ENCODE data around the gene SH3RF1.

GRCh38 chr4:169071747-169072146 lies 199.0 kb downstream of the SH3RF1 start:
- TF ChIP-seq BHLHE40 (IDR thresholded peaks at IDR 0.05; ENCODE audit: borderline replicate concordance in 1 of 2, low read depth in 2 of 2, low read length in 1 of 2) = no peak
- TF ChIP-seq POLR2A (IDR thresholded peaks at IDR 0.05; ENCODE audit: low read depth, low read length) = no peak
- TF ChIP-seq CREB1 (IDR thresholded peaks at IDR 0.05; ENCODE audit: low read depth) = no peak
- no peak for TF ChIP-seq MAX (IDR thresholded peaks at IDR 0.05; ENCODE audit: low read depth, low read length)
- no peak for TF ChIP-seq CTCF (IDR thresholded peaks at IDR 0.05 in 2 of 3, conservative IDR thresholded peaks at IDR 0.05 in 1 of 3; ENCODE audit: control insufficient read depth in 2 of 3, extremely low read depth in 1 of 3, insufficient read depth in 1 of 3, low read depth in 3 of 3, low read length in 3 of 3)
- no peak for TF ChIP-seq NRF1 (conservative IDR thresholded peaks at IDR 0.05; ENCODE audit: low read depth, low read length)
- no peak for TF ChIP-seq ZNF274 (IDR thresholded peaks at IDR 0.05; ENCODE audit: insufficient read depth, insufficient read length)
- no peak for TF ChIP-seq ZBTB11 (CRISPR knock-in tag; IDR thresholded peaks at IDR 0.05)

All from GM12878 (cell line).